Ishikawa (cell line): ENCODE data around the gene PCK1.

ENCODE experiments used
- CREB1 ChIP-seq: IDR thresholded peaks from 2 replicates; pipeline ENCODE4 v1.6.1; 2012; ENCODE audit warnings: low read depth
- EGR1 ChIP-seq: IDR thresholded peaks from 2 replicates; pipeline ENCODE4 v1.6.1; 2012
- EP300 ChIP-seq: IDR thresholded peaks from 2 replicates; pipeline ENCODE4 v1.6.1; 2012; ENCODE audit warnings: borderline replicate concordance
- RAD21 ChIP-seq: IDR thresholded peaks from 2 replicates; pipeline ENCODE4 v1.6.1; 2012; ENCODE audit warnings: low read depth
- YY1 ChIP-seq: IDR thresholded peaks from 2 replicates; pipeline ENCODE4 v1.6.1; 2012; ENCODE audit warnings: low read depth

GRCh38 chr20:57537822-57538221 lies 23.1 kb upstream of the PCK1 start:
- no peak for TF ChIP-seq EP300
- TF ChIP-seq RAD21, result no peak
- no peak for TF ChIP-seq CREB1
- TF ChIP-seq EGR1, result no peak
- no peak for TF ChIP-seq YY1
